ENCODE data around the gene ZDHHC20.
A peak's percentile ranks its signal among the peaks of the same experiment; 100 is the strongest.

ZDHHC20 gene, protein sequence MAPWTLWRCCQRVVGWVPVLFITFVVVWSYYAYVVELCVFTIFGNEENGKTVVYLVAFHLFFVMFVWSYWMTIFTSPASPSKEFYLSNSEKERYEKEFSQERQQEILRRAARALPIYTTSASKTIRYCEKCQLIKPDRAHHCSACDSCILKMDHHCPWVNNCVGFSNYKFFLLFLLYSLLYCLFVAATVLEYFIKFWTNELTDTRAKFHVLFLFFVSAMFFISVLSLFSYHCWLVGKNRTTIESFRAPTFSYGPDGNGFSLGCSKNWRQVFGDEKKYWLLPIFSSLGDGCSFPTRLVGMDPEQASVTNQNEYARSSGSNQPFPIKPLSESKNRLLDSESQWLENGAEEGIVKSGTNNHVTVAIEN

GRCh38 chr13:21458813-21459701, at the start of gene ZDHHC20:
Gene ZDHHC20 (minus strand): TSS chr13:21459303. CDS start chr13:21459171, 132 bp downstream.
- peak; percentile 78 to 93 for DNase-seq

DNA sequence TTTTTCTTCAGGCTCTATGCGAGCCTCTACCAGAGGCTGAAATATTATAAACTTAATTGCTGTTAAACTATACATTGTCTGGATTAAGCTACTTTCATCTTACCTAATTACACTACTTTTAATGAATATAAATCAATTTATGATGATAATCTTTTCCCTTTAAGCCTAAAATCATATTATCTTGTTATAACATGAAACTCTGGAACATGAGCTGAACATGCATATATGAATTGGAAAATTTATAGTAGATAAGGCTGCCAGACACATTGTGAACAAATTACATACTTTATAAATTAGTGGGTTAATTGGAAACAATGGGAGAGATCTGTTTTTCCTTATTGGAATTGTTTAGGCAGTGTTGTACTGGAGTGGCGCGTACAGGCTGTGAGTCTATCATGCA, 45.3 kb upstream of the ZDHHC20 start:
- DNase-seq, result no peak

- DNase-seq, result no peak
Observed at GRCh38 chr13:21501686-21502085, 42.6 kb upstream of the ZDHHC20 start.

- DNase-seq, result no peak
Observed at GRCh38 chr13:21486322-21486721, 27.2 kb upstream of the ZDHHC20 start.

DNA sequence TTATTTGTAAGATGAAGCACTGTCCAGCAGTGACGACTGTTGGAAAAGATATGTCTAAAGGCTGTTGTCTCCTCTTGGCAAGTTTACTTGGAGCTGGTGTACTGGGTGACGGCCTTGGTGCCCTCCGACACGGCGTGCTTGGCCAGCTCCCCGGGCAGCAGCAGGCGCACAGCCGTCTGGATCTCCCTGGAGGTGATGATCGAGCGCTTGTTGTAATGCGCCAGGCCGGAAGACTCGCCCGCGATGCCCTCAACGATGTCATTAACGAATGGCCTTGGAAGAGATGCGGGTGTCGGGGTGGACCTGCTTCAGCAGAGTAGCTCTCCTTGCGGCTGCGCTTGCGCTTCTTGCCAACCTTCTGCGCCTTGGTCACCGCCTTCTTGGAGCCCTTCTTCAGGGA, 24.6 kb upstream of the ZDHHC20 start:
- DNase-seq, result no peak

GRCh38 chr13:21481359-21481758, 22.3 kb upstream of the ZDHHC20 start:
- DNase-seq, result no peak

DNA sequence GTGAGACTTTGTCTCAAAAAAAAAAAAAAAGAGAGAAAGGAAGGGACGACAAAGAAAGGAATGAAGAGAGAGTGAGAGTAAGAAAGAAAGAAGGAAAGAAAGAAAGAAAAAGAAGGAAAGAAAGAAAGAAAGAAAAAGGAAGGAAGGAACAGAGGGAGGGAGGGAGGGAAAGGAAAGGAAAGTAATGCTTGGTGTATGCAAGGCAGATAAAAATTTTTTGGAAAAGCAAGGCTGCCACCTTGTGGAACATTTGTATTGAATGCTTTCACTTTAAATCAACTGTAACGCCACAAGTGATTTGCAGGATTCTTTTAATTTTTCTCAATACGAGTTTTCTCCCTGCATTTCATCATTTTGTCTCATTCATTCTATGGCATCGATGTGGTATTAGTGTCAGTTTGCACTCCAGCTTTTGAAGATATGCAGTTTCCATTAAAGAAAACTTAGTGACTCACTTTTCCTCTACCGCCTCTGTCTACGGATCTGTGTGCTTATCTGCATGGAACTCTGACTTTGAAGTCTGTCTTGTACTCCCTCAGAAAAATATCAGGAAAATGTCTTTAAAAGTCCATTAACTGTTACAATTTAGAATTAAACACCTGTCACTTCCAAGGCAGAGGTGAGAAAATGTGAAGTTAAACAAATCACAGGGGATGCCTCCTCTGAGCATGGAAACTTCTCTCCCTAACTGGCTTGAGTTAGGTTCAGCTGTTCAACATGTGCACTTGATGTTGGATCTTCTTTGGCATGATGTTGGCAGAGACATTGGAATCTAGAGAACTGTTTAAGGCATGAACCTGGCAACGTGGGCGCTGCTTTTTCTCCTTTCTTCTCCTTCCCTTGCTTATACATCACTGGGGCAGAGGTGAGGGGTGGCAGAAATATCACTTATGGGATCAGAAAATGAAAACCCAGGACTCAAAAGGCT, 20.0 kb upstream of the ZDHHC20 start:
- peak; percentile 77 to 84 for DNase-seq

- peak; percentile 92 to 95 for DNase-seq
Observed at GRCh38 chr13:21476893-21477472, 17.9 kb upstream of the ZDHHC20 start.

DNA sequence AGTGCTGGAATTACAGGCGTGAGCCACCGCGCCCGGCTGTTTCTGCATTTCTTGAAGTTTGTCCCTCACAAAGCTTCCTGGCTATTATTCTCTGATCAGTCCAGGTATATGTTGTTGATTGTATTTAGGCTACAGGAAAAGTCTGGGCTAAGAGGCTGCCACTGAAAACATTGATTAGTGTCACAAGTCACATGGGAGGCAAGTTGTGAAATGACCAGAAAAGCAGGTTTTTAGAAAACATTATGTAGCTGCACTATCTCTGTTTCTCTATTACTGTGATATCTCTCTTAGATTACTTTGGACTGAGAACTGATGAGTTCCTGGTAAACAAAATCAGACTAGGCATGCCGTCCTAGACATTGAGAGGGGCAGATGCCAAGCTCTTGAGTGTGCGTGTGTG, 16.0 kb upstream of the ZDHHC20 start:
- no peak for DNase-seq

GRCh38 chr13:21470785-21471184, 11.7 kb upstream of the ZDHHC20 start:
- DNase-seq, result no peak

DNA sequence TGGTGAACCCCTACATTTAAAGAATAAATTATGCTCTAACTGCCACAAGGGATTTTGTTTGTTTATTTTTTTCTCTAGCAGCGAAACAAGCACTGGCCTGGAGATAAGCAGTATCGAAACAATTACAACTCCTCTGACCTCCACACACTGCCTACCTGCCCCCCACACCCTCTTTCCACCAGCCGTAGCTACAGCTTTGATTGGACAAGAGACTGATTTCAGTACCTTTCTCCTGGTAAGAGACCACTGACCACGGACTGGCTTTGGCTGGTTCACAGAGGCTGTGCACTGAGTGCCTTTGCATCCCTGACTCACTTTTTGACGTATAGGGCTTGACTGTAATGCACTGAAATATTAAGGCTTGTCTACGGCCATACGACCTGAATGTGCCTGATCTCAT, 7.4 kb upstream of the ZDHHC20 start:
- DNase-seq, result no peak

DNA sequence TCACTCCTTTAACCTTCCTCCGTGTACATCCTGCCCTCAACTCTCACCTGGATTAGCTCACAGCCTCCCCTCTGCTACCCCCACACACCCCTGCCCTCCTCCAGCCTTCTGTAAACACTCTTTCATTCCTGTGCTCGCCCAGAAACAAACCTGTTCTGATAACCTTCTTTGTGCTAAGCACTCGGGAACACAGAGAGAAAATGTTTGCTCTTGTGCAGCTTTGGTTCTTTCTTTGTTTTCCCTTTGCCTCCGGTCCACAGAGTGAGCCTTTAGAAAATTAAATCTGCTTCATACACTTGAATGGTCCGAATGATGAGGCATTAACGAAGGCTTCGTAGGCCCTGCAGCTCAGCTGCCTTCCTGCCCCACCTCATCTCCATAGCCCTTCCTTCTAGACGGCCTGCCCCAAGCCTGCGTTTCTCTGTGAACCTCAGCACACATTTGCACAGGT, 6.6 kb upstream of the ZDHHC20 start:
- no peak for DNase-seq

DNA sequence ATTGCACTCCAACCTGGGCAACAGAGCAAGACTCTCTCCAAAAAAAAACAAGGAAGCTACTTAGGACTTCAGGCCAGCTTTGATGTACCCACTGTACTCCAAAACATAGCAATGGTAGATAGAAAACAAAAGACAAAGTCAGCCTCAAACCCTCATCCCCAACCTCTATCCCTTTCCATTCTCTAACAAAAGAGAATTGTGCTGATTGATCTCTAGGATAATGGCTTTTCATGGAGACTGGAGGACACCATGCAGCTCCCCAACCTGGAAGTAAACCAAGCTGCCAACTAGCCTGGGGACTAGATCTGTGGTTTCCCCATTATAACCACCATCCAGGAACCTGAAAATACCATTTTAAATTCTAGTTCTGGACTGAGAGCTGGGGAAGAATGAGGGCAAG, 4.3 kb upstream of the ZDHHC20 start:
- DNase-seq, result no peak

DNA sequence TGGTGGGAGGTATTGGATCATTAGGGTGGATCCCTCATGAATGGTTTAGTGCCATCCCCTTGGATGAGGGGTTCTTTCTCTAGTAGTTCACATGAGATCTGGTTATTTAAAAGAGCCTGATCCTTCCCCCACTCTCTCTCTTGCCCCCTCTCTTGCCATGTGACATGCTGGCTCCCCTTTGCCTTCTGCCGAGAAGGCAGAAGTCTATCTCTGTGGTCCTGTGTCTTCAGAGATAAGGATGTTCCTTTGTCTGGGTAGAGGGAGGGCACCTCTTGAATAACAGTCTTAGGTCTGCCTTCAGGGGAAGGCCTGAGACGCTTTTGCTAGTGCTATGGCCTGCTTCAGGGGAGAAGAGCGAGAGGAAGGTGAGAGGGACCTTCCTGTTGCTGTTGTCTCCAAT, 2.0 kb upstream of the ZDHHC20 start:
- no peak for DNase-seq

GRCh38 chr13:21458451-21458812, 671 bp downstream of the ZDHHC20 start:
- peak; percentile 76 to 78 for DNase-seq

- no peak for DNase-seq
Observed at GRCh38 chr13:21453387-21454081, 5.6 kb downstream of the ZDHHC20 start.

DNA sequence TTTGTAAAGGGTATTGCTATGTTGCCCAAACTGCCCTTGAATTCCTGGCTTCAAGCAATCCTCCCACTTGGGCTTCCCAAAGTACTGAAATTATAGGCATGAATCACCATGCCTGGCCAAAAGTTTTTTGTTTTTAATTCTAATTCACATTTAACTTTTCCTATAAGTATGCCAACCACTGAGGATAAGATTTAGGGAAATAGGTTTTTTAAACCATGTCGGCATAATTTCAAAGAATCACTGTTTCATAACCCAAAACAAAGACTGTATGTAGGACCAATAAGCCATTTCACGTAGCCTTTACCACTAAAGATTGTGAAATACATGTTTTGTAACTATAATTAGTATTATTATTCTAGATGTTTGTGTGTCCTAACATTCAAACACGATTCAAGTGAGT, 8.2 kb downstream of the ZDHHC20 start:
- no peak for DNase-seq

- no peak for DNase-seq
Observed at GRCh38 chr13:21446656-21447055, 12.4 kb downstream of the ZDHHC20 start.

GRCh38 chr13:21445759-21446158, 13.3 kb downstream of the ZDHHC20 start:
- DNase-seq, result no peak

- DNase-seq, result no peak
Observed at GRCh38 chr13:21443171-21443570, 15.9 kb downstream of the ZDHHC20 start.

- no peak for DNase-seq
Observed at GRCh38 chr13:21436582-21436981, 22.5 kb downstream of the ZDHHC20 start.

DNA sequence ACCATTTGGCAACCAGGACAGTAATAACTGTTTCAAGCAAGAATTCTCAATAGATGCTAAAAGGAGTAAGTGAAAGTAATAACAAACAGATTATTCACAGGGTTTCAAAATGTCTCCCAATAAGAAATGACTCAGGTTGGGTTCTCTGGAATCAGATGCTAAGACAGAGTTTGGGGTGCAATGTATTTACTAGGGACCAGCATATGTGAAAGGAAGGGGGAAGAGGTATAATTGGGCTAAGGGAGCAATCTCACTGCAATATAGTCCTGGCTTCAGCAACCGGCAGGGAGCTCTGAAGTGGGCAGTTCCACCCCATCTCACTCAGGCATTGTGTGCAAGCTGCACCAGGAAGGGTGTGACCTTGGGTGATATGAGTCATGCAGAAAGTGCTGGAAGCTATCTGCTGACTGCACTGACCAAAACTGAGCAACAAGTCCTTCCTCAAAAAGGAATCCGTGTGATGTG, 23.4 kb downstream of the ZDHHC20 start:
- no peak for DNase-seq
